Stimulated activated CD8-positive, alpha-beta memory T cell treated with anti-CD3 and anti-CD28 coated beads, Interleukin-7, amount 100 ng/mL, for 1 hour (primary cell): ENCODE measurements around the gene TMA7.
"Not testable (repeated sequence)": the region's sequence is repeated elsewhere in the genome, so short reads cannot be mapped to it uniquely, and the experiment has no call there.

Source experiments
- DNase-seq, 2 donors: peaks; one replicate each; pipeline ENCODE4 v3.0.0-alpha.2; 2020; ENCODE audit warnings: low read depth in 2 of 2

TMA7 gene

DNA sequence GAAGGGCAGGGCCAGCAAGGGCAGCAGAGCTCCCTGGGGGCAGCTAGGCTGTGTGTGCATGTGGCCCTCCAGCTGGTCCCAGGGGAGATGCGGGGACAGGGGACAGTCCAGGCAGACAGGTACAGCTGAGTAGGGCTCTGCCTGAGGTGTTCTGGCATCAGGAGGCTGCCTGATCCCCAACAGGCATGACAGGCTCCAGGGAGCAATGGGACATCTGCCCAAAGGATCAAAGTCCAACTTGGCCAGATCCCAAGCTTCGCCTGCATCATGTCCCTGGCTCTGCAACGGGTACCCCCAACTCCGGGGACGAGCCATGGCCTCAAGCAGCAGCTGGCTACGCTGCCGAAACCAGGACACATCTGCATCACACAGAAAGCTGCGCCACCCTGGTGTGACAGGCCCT is 28.3 kb downstream of the TMA7 start:
- DNase-seq, result no peak

DNA sequence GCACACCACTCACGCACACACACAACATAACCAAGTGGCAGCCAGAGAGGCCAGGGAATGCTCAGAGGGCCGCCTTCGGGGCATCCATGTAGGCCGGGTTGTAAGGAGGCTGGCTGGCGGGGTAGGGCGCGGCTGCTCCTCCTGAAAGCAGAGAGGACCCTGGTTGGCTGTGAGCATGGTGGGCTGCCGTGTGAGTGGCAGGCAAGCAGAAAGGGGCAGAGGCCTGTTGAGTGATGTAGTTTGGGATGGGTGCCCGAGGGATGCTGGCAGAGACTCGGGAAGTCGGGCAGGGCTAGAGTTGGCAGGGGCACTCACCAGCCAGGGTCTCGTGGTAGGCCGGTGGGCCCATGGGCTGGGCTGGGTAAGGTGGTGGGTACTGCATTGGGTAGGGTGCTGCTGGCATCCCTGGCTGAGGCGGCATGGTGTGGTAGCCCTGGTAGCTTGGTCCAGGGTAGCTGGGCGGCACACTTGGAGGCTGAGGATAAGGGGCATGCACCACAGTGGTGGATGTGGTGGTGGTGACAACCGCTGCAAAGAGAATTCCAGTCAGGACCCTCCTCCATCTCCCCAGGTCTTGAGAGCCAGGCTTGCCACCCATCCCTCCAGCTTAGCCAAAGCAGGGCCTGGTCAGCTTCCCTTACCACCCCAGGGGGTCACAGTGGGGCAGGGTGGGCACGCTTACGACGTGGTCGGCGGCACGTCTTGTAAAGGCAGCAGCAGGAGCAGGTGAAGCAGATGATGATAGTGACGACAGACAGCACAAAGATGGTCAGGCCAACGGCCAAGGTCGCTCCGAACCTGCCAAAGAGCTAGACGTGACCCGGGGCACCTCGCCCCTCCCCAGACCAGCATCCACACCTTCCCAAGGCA is 29.2 kb downstream of the TMA7 start:
- no peak for DNase-seq

DNA sequence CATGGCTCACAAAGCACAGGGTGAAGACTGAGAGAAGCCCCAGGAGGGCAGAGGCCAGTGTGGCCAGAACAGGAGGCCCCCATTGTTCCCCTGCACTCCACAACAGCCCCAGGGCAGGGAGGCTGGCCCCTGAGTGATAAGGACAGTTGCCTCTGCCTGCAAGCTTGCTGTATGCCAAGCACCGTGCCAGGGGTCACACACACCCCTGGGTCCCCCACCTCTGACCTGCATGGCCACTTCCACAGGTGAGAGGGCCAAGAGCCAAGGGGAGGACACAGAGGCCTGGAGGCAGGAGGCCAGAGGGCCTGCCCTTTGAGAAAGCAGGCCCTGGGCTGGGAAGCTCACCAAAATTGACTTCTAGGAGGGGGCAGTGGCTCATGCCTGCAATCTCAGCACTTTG is 30.2 kb downstream of the TMA7 start:
- DNase-seq, result no peak

GRCh38 chr3:48472673-48472922 is 32.5 kb downstream of the TMA7 start:
- DNase-seq, result no peak

DNA sequence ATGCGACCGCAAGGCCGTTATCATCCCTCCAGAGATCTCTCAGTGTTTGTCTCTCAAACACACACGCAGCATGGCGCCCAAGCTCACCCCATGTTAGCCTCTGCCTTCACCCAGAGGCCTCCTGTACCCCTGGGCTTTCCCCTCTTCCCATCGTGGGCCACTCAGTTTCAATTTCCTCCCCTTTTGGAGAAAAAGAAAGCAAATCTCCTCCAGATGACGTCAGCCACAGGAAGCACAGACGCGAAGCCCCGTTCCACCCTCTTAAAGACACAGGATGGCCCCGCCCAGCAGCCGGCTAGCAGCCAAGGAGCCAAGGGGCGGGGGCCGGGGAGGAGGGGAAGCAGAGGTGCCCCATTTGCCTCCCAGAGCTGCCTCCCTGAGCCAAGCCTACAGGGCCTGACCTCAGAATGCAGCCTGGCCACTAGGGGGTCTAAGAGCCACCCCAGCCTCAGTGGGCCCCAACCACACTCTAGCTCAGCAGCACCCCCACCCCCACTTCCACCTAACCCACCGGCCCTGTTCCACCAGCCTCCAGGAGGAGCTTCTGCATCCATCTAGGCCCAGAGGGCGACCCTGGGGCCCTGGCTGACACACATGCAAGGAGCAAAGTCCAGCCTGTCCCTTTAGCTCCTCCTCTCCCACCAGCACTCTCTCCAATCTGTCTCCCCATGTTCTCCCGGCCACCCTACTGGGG is 33.0 kb downstream of the TMA7 start:
- DNase-seq, result peak; percentile 79 to 86

DNA sequence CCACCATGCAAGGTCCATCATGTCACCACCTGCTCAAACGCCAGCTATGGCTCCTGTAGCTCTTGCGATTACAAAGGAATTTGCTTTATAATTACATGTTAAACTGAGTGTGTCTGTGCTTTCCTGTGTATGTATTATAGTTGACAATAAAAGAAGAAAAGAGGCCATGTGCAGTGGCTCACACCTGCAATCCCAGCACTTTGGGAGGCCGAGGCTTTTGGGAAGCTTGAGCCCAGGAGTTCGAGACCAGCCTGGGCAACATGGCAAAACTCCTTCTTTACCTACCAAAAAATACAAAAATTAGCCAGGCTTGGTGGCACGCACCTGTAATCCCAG is 33.5 kb downstream of the TMA7 start:
- no peak for DNase-seq

DNA sequence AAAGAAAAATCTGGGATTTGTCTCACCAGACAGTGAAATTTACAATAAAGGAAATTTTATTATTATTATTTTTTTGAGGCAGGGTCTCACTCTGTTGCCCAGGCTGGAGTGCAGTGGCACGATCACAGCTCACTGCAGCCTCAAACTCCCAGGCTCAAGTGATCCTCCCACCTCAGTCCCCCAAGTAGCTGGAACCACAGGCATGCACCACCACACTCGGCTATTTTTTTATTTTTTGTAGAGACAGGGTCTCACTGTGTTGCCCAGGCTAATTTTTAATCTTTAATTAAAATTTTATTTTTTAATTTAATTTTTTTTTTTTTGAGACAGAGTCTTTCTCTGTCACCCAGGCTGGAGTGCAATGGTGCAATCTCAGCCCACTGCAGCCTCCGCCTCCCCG is 34.0 kb downstream of the TMA7 start:
- DNase-seq, result not testable (repeated sequence)

- DNase-seq, result no peak
Observed at GRCh38 chr3:48474619-48475018, 34.6 kb downstream of the TMA7 start.

DNA sequence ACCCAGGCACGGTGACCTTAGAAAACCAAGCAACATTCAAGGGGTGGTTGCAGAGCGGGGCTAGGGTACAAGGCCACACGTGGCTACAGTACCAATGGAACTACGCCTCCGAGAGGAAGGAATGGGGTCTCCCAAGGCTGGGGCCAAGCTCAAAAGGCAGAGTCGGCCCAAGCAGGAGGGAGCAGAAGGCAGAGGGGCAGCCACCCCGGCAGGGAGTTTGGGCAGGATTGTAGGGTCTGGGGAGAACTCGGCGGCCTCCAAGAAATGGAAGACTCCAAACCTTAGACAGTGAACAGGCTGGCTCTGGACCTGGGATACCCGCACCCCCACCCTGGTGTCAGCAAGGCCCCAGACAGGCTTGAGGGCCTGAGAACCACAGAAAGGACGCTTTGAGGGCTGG is 35.1 kb downstream of the TMA7 start:
- DNase-seq, result no peak

GRCh38 chr3:48476426-48477053 is 36.5 kb downstream of the TMA7 start:
- DNase-seq, result no peak

DNA sequence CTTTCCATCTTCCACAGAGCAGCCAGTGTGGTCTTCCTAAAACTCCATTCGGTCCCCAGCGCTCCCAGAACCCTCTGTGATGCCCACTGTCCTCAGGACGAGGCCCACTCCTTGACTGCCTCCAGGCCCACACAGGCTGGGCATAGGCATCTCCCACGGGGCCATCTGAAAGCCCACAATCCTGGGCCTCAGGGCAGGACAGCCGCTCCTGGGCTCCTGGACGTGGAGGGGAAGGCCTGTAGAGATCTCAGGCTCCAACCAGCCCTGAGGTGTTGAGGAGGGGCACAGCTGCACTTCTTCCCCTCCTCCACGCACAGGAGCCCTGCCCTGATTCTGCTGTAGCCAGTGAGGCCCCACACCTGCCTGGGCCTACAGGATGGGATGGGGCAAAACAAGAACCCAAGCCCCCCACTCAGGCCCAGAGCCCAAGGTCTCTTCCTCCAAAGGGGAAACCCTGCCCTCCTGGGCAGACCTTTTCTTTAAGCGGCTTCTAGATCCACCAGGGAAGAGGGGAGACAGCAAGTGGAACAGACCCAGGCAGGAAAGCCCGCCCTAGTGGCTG is 38.0 kb downstream of the TMA7 start:
- no peak for DNase-seq

- DNase-seq, result peak in 1 of 2 donors; percentile 34
Observed at GRCh38 chr3:48478626-48479555, 38.8 kb downstream of the TMA7 start.

- not testable (repeated sequence) for DNase-seq
Observed at GRCh38 chr3:48480891-48481290, 40.8 kb downstream of the TMA7 start.

- not testable (repeated sequence) for DNase-seq
Observed at GRCh38 chr3:48482822-48483221, 42.8 kb downstream of the TMA7 start.

DNA sequence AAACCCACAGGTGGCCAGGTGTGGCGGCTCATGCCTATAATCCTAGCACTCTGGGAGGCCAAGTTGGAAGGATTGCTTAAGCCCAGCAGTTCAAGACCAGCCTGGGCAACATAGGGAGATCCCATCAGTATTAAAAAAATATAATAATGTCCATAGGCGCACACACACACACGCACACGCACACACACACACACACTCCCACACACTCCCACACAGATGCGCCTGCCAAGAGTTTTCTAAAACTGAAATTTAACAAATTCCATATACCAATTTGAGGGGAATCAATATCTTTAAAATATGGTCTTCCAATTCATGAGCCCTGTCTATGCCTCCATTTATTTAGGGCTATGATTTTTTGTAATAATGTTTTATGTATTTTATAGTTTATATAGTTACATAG is 46.9 kb downstream of the TMA7 start:
- DNase-seq, result no peak

DNA sequence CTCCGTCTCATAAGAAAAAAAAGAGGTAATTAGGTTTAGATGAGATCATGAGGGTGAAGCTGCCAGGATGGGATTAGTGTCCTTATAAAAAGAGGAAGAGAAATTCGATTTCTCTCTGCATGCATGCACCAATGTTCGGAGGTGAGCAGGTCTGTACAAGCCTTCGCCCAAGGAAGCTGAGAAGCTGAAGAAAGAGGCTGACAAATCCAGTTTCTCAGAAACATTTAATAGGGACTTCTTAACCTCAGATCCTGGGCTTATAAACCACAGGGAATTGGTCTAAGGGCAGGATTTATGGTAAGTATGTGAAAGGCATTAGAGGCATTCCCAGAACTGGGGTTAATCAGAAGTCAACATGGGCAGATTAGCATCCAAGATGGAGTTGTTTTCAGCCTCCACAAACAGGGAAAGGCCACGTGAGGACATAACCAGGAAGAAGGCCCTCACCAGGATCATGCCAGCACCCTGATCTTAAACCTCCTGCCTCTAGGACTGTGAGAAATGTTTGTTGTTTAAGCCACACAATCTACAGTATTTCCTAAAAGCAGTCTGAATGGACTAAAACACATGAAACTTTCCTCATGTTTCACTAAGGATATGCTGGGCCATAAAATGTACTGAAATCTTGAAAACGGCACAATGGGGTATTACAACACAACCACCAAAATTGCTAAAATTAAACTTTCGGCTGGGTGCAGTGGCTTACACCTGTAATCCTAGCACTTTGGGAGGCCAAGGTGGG is 52.6 kb downstream of the TMA7 start:
- DNase-seq, result no peak

GRCh38 chr3:48493203-48493501 is 53.1 kb downstream of the TMA7 start:
- no peak for DNase-seq
